Liver (tissue), 3 donors: ENCODE results near the gene DDO.

ENCODE experiments used
- CTCF ChIP-seq: fragments of 150-350 bp; IDR thresholded peaks from 2 replicates; pipeline ENCODE4 v1.5.1; 2017; ENCODE audit warnings: improper control_type of control experiment, low read depth, low read length; ENCODE audit not compliant: missing input control
- JUND ChIP-seq, 2 donors: IDR thresholded peaks; 2 replicates each; pipeline ENCODE4 v1.6.1; 2016; ENCODE audit warnings: antibody characterized with exemption in 2 of 2
- MAX ChIP-seq: IDR thresholded peaks from 2 replicates; pipeline ENCODE4 v1.6.1; 2016; ENCODE audit warnings: antibody characterized with exemption
- donor health status: healthy.
- donor health status: healthy.

GRCh38 chr6:110448846-110449540 lies 33.6 kb upstream of the DDO start:
- TF ChIP-seq CTCF: no peak
- no peak for TF ChIP-seq MAX
- TF ChIP-seq JUND (IDR thresholded peaks at IDR 0.05): no peak
